Right lobe of liver (tissue), 6 donors: Measurements from ENCODE around the gene GLT8D2. TPM values are rescaled to one million over a fixed set of nuclear protein-coding genes. Genes with fewer than 3 reads are reported as not detected.
A peak's percentile ranks its signal among the peaks of the same experiment; 100 is the strongest.

Experiments used
- ATAC-seq, 4 donors: fragments of 200-7000 bp; cut with Tn5 transposase; one replicate each; pipeline ENCODE4 v1.9.1; 2020; ENCODE audit warnings: mild to moderate bottlenecking in 4 of 4, moderate library complexity in 4 of 4
- DNase-seq, 3 donors: peaks; one replicate each; pipeline ENCODE4 v3.0.0-alpha.2; 2020
- H3K27ac ChIP-seq, 3 donors: fragments of 200-600 bp; one replicate each; pipeline ENCODE4 v1.8.0; 2022
- H3K27me3 ChIP-seq, 2 donors: fragments of 200-600 bp; one replicate each; pipeline ENCODE4 v1.8.0; 2022
- H3K36me3 ChIP-seq, 4 donors: fragments of 200-600 bp; sonication (generic) in 1 of 4; one replicate each; pipeline versions ENCODE4 v1.5.1 to v1.8.0; 2017 to 2022; ENCODE audit warnings: control low read depth in 1 of 4
- H3K4me1 ChIP-seq, 4 donors: fragments of 200-600 bp; sonication (generic) in 1 of 4; one replicate each; pipeline versions ENCODE4 v1.5.1 to v1.8.0; 2017 to 2022; ENCODE audit warnings: control low read depth in 1 of 4
- H3K4me3 ChIP-seq, 3 donors: fragments of 200-600 bp; one replicate each; pipeline ENCODE4 v1.8.0; 2022
- H3K9me3 ChIP-seq, 4 donors: fragments of 200-600 bp; sonication (generic) in 1 of 4; one replicate each; pipeline versions ENCODE4 v1.5.1 to v1.8.0; 2017 to 2022; ENCODE audit warnings: control low read depth in 1 of 4
- CTCF ChIP-seq, 4 donors: fragments of 200-600 bp in 3 of 4; fragments of 450-650 bp in 1 of 4; IDR thresholded peaks; one replicate each; pipeline versions ENCODE4 v1.5.1 to v1.8.0; 2016 to 2022; ENCODE audit warnings: antibody characterized with exemption in 4 of 4, mild to moderate bottlenecking in 2 of 4
- POLR2A ChIP-seq: fragments of 450-650 bp; IDR thresholded peaks from one replicate; pipeline ENCODE4 v1.6.1; 2017; ENCODE audit warnings: antibody characterized with exemption, mild to moderate bottlenecking
- WGBS: methylation state at CpG from one replicate; pipeline ENCODE4 v1.1.6; 2018; ENCODE audit warnings: low coverage, low lambda C conversion rate; ENCODE audit not compliant: insufficient coverage; ENCODE audit errors: missing lambda C conversion rate; 5-methylcytosine and 5-hydroxymethylcytosine counted together
- intact Hi-C, 2 donors: fragments of 100-400 bp; cut with DNase I; formaldehyde crosslinking; loops; one replicate each; pipeline versions ENCODE4 v1.11.2 to v1.14.1; 2022
- total RNA-seq, 6 experiments: library from RNA; depleted of rRNA in 2 of 6; stranded (reverse); fragments of >200 nt in 2 of 6; fragmentation: NEBNext Ultra II Directional in 3 of 6; extraction: Animal tissue kit (Norgen Biotek cat#: 25700) in 3 of 6; gene quantifications; one replicate each; pipeline versions ENCODE4 v1.1.0 to v1.2.4, GENCODE V29; 2016 to 2023
- donor health status: DM: no; HTN: yes; CAD: no.
- donor health status: DM: no; HTN: no; CAD: no.
- donor health status: DM: no; HTN: no; CAD: no.
- donor health status: DM: no; HTN: yes; CAD: no.
- donor health status: DM: no; HTN: yes; CAD: no.

GLT8D2 gene
- total RNA-seq, 6 experiments from 2014 or later: 0.44 to 1.2 (median 0.79) TPM

GRCh38 chr12:103975368-103975767, 74.6 kb downstream of the GLT8D2 start:
- Histone ChIP-seq H3K9me3 (no peaks in the 10 kb centered on the region), H3K4me1 (peaks cover 0 to under 1% (median 0%) of the 10 kb centered on the region in 4 donors), H3K27me3 (no peaks in the 10 kb centered on the region), H3K36me3 (peaks cover 0 to 30% (median 7%) of the 10 kb centered on the region in 4 donors), H3K4me3 (no peak overlapping the region), H3K27ac (no peak overlapping the region)
- WGBS: 86% methylated on average over 1 of the region's 2 CpGs
- intact Hi-C loops: no loop called here
- no peak for TF ChIP-seq POLR2A
- TF ChIP-seq CTCF (IDR thresholded peaks at IDR 0.05): no peak
- ATAC-seq (no peak), DNase-seq (no peak)

- Histone ChIP-seq H3K27ac (no peak overlapping the region), H3K36me3 (peaks cover 0 to 21% (median 2%) of the 10 kb centered on the region in 4 donors), H3K9me3 (no peaks in the 10 kb centered on the region), H3K4me1 (peaks cover 0 to 4% (median 0%) of the 10 kb centered on the region in 4 donors), H3K27me3 (no peaks in the 10 kb centered on the region), H3K4me3 (no peak overlapping the region)
- ATAC-seq (no peak), DNase-seq (no peak)
- TF ChIP-seq CTCF (IDR thresholded peaks at IDR 0.05) (no peak), POLR2A (no peak)
- intact Hi-C loops: no loop called here
- WGBS: 79% methylated on average over 2 of the region's 2 CpGs
These were observed 76.1 kb downstream of the GLT8D2 start for GRCh38 chr12:103973909-103974308.

GRCh38 chr12:103969391-103969790, 80.6 kb downstream of the GLT8D2 start:
- Histone ChIP-seq H3K27me3 (no peaks in the 10 kb centered on the region), H3K4me3 (no peak overlapping the region), H3K9me3 (no peaks in the 10 kb centered on the region), H3K36me3 (peaks cover 0 to 6% (median 0%) of the 10 kb centered on the region in 4 donors), H3K27ac (no peak overlapping the region), H3K4me1 (peaks cover 0 to 15% (median 6%) of the 10 kb centered on the region in 4 donors)
- TF ChIP-seq CTCF (IDR thresholded peaks at IDR 0.05) (no peak), POLR2A (no peak)
- 37% methylated on average over 2 of the region's 2 CpGs for WGBS
- intact Hi-C loops: no loop called here
- DNase-seq (no peak), ATAC-seq (peak in 1 of 4 donors; percentile 21)

- intact Hi-C loops: no loop called here
- DNase-seq (no peak), ATAC-seq (no peak)
- TF ChIP-seq POLR2A (no peak), CTCF (IDR thresholded peaks at IDR 0.05) (no peak)
- H3K9me3 ChIP-seq: no peaks in the 10 kb centered on the region
- 0% methylated on average over 1 of the region's 1 CpG for WGBS
- H3K36me3 ChIP-seq: no peaks in the 10 kb centered on the region
- peak overlapping the region; percentile 87 to 98 (median 89) for H3K4me3 ChIP-seq
- H3K27ac ChIP-seq: peak overlapping the region; percentile 80 to 96 (median 86)
- peaks cover 0 to 17% (median 7%) of the 10 kb centered on the region in 4 donors for H3K4me1 ChIP-seq
- no peaks in the 10 kb centered on the region for H3K27me3 ChIP-seq
These were observed 83.3 kb downstream of the GLT8D2 start for GRCh38 chr12:103966736-103967135.
